Activated naive CD8-positive, alpha-beta T cell (primary cell): Measurements from ENCODE around the gene FAM227A.

Experiments
- H3K27ac Mint-ChIP-seq: one replicate; pipeline ENCODE4 v1.8.0; 2021; ENCODE audit warnings: mixed read lengths
- H3K27me3 Mint-ChIP-seq: one replicate; pipeline ENCODE4 v1.8.0; 2021; ENCODE audit warnings: mixed read lengths
- H3K36me3 Mint-ChIP-seq: one replicate; pipeline ENCODE4 v1.8.0; 2021; ENCODE audit warnings: mixed read lengths
- H3K4me1 Mint-ChIP-seq: one replicate; pipeline ENCODE4 v1.8.0; 2021; ENCODE audit warnings: low read depth, mixed read lengths
- H3K4me3 Mint-ChIP-seq: one replicate; pipeline ENCODE4 v1.8.0; 2021; ENCODE audit warnings: mild to moderate bottlenecking, mixed read lengths
- H3K9me3 Mint-ChIP-seq: one replicate; pipeline ENCODE4 v1.8.0; 2021; ENCODE audit warnings: low read depth, mixed read lengths

FAM227A gene

DNA sequence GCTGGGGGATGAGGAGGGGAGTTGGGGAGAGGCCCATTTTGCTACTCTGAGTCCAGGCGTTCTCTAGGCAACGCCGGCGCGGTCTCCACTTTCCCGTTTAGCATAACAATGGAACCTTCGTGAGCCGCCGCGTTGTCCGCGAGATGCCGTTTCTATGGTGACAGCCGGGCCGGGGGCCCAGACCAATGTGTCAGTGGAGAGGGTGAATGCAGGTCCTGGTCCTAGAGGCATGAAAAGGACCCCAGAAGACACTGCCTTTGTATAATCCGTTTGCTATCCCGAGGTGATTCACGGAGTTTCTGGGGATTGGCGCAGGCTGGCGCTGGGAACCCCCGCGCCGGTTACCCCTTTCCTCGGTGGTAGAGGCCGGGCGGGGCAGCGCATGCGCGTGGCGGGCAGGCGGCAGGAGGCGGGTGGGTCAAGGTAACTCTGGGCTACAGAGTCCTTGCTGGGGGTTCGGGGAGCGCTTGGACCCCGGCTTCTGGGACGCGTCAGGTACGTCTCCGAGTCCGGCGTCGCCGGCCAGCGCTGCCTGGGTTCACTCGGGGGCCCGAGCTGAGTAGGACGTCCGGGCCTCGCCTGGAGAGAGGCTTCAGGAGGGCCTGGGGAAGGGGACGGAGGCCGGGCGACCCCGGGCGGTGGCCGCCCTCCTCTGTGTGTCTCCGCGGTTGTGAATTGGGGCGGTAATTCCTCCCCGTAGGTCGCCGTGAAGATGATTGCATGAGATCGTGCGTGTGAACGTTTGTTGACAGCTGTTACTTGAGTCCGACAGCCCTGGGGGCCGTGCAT lies at the start of gene FAM227A, which contains the start of gene CBY1:
Gene FAM227A, minus strand, starts transcription at position 137 of the 789 bp plus-strand sequence. CDS start 6,224 bp downstream, outside the sequence.
Gene CBY1, plus strand, starts transcription at position 383 of the 789 bp plus-strand sequence. CDS start 11,417 bp downstream, outside the sequence.
- Mint-ChIP-seq H3K27me3 (no peaks in the 10 kb centered on the region), H3K27ac (peak within 1 kb of the TSS; percentile 98), H3K4me1 (peaks cover 15% of the 10 kb centered on the region), H3K9me3 (no peaks in the 10 kb centered on the region), H3K4me3 (peak within 1 kb of the TSS; percentile 94), H3K36me3 (no peaks in the 10 kb centered on the region)

DNA sequence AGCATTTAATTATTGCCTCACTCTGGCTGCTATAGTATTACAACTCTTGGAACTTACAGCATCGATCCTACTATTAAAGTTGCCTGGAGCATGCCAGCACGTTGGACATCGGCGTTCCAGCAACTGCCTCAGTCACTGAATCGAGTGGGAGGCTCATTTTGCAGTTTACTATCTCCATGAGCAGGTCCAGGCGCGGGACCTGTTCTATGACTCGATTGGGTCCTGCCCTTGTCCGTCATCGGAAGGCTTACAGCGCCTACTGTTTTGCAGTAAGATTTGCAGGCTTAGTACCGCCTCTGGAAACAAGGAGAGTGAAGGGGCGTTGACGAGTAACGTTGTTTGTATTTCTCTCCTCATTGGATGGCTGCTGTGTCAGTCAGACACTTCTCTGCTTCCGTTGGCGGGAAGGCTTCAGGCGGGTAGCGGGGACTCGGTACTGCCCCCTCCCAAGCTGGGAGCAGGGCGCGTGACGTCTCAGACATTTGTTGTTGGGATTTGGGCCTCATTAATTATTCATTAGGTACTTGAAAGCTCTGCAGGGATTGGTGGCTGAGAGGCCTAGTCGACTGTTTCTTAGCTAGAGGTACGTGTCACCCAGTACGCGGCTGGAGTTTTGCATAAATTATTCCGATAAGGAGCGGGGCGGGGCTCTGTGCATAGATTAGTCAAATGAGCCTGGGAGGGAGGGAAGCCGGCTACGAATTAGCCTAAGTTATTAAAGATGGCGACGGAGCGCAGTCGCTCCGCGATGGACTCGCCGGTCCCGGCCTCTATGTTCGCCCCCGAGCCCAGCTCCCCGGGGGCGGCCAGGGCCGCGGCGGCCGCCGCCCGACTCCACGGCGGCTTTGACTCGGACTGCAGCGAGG lies 49.3 kb upstream of the FAM227A start, which contains the start of gene GTPBP1:
Gene GTPBP1, plus strand, starts transcription at position 710 of the 866 bp plus-strand sequence. Its CDS starts 12 bp downstream, at position 722.
- Mint-ChIP-seq H3K4me3 (peak within 1 kb of the TSS; percentile 94), H3K27ac (peak within 1 kb of the TSS; percentile 95), H3K9me3 (no peaks in the 10 kb centered on the region), H3K36me3 (peaks cover 2% of the 10 kb centered on the region), H3K27me3 (no peaks in the 10 kb centered on the region), H3K4me1 (peaks cover 57% of the 10 kb centered on the region)

DNA sequence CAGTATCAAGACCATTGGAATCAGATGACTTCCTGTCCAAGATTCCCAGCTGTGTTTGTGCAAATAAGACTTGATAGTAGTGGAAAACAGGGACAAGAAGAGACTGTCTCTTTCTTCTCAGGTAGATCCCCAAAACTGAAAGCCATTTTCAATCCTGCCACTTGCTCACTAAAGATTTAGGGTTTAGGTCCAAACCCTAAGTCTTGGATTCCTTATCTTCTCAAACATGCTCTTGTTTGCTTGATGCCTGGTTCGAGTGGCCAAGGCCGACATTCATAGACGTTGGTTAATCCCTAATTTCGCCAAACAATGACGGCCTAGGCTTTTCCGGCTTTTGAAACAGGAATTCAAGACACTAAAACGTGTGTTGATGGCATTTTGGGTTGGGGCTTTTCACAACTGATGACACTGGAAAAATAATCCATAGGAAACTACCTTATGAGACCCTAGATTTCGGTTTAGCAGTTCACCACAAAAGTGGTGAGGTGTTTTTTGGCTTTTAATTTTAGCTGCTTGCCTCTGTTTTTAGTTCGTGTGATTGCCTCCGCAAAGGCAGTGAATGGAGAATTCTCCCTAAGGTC lies 48.6 kb upstream of the FAM227A start:
- Mint-ChIP-seq H3K9me3 (no peaks in the 10 kb centered on the region), H3K27me3 (no peaks in the 10 kb centered on the region), H3K4me1 (peaks cover 54% of the 10 kb centered on the region), H3K4me3 (peak overlapping the region; percentile 84), H3K27ac (peak overlapping the region; percentile 95), H3K36me3 (peaks cover 2% of the 10 kb centered on the region)

DNA sequence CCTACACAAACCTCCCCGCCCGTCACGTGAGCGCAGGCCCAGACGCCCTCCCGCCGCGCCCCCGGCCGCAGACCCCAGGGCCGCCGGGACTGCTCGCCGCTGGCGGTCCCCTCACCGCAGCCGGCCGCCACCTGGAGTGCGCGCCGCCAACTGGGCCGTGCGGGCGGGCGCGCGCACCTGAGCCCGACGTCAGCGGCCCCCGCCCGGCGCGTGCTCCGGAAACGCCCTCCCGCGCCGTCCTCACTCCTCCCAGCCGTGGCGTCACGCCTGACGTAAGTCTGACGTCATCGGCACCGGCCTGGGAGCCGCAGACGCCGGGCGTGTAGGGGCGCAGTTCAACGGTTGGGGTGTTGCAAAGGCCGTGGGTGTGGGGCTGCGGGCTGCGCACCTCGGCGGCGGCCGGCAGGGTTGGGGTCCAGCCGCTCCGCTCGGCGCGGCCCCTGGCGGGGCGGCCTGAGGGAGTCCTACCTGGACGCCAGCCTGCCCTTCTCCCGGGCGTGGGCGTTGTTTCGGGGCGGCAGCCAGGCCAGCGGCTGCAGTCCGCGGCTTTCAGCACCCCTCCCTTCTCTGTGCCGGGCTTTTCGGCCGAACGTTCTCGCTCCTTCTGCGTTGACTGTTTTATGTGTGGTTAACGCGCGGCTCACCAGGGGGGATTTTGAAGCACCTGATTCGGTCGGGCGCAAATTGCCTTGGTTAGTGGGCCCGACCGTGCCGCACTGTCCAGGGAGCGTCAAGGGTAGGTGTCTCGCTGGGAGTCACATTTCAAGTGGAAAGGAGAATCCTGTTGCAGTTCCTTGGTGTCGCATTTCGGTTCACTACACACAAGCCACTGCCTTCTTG lies 44.8 kb upstream of the FAM227A start, which contains the start of gene JOSD1:
Gene JOSD1, minus strand, starts transcription at position 155 of the 840 bp plus-strand sequence. CDS start 956 bp downstream, outside the sequence.
- peaks cover 61% of the 10 kb centered on the region for H3K4me1 Mint-ChIP-seq

DNA sequence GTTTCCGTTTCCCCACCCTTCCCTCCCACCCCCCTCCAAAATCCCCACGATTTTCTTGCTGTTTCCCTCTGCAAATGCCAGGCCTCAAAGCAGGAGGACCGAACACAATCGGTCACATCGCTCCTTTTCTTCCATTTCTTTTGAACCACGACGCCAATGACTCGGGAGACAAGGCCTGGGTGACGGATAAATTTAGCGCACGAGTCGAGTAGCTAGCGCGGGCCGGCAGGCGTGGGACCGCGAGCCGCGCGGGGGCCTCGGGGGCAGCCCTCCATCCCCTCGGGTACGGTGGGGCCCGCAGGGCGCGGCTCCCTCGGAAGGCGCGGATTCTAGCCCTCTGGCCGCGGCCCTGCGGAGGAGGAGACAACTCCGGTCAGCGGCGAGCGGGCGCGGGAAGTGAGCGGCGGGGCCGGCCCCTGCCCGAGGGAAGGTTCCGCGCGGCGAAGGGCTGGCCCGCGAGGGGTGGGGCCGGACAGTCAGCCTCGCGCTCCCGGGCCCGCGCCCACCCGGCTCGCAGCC lies 44.1 kb upstream of the FAM227A start:
- Mint-ChIP-seq H3K36me3 (peaks cover 7% of the 10 kb centered on the region), H3K9me3 (no peaks in the 10 kb centered on the region), H3K27ac (peak overlapping the region; percentile 93), H3K27me3 (no peaks in the 10 kb centered on the region), H3K4me3 (peak overlapping the region; percentile 94), H3K4me1 (peaks cover 61% of the 10 kb centered on the region)

More for the DNA sequence above, 44.8 kb upstream of the FAM227A start, which contains the start of gene JOSD1:
- Mint-ChIP-seq H3K36me3 (peaks cover 7% of the 10 kb centered on the region), H3K27me3 (no peaks in the 10 kb centered on the region), H3K9me3 (no peaks in the 10 kb centered on the region), H3K27ac (peak within 1 kb of the TSS; percentile 98), H3K4me3 (peak within 1 kb of the TSS; percentile 94)

DNA sequence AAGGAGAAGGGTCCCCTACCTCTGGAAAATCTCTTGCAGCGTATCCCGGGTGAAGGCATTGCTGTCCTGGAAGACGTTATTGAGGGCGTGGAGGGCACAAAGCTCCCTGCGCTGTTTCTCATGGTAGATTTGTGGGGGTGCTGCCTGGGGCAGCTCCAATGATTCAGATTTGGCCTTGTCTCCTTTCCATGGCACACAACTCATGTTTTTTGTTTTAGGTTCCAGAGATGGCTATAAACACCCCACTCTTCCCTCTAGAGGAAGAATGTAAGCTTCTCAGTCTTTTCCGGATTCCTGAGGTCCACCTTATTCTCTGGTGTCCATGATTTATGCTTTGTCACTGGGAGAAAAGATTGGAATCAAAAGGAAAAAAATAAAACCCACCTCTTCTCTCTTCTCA lies 43.6 kb upstream of the FAM227A start:
- Mint-ChIP-seq H3K4me3 (peak overlapping the region; percentile 94), H3K27me3 (no peaks in the 10 kb centered on the region), H3K9me3 (no peaks in the 10 kb centered on the region), H3K27ac (peak overlapping the region; percentile 93), H3K36me3 (peaks cover 9% of the 10 kb centered on the region), H3K4me1 (peaks cover 61% of the 10 kb centered on the region)

DNA sequence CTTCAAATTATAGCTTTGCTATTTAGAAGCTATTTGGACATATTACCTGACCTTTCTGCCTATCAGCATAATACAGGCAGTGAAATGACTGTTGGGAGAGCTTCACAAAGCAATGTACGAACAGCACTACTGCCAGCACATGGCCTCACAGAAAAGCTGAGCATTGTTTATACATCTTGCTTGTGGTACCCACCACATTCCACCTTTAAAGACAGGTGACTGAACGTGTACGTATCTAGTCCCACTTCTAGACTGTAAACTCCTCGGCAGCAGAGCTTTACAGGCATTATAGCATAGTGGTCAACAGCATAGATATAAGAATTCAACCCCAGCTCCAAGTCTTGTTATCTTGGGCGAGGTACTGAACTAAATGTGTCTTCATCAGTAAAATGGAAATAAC lies 43.0 kb upstream of the FAM227A start:
- peak overlapping the region; percentile 94 for H3K4me3 Mint-ChIP-seq
- no peaks in the 10 kb centered on the region for H3K27me3 Mint-ChIP-seq
- peaks cover 10% of the 10 kb centered on the region for H3K36me3 Mint-ChIP-seq
- H3K9me3 Mint-ChIP-seq, result no peaks in the 10 kb centered on the region
- H3K27ac Mint-ChIP-seq, result peak overlapping the region; percentile 93
- H3K4me1 Mint-ChIP-seq, result peaks cover 60% of the 10 kb centered on the region

DNA sequence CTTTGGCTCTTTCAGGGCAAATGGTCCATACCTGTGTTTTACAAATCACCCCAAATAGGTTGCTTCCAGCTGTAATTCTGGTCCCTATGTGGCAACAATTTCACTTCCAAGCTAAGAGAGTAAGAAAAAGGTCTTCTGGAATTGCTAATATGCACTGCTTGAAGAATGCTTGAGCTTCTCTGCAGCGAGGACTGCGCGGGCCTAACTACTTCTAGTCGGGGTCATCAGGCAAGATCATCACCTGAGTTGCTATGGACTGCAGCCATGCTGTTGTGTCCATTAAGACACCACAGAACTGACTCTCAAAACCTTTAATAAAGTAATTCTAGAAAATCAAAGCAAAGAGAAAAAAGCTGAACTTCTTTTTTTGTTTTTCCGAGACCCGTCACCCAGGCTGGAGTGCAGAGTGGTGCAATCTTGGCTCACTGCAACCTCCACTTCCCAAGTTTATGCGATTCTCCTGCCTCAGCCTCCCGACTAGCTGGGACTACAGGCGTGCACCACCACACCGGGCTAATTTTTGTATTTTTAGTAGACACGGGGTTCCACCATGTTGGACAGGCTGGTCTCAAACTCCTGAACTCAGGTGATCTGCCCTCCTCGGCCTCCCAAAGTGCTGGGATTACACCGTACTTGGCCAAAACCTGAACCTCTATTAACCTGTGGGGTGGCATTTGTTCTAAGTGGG lies 42.4 kb upstream of the FAM227A start:
- Mint-ChIP-seq H3K36me3 (peaks cover 10% of the 10 kb centered on the region), H3K4me1 (peaks cover 58% of the 10 kb centered on the region)

DNA sequence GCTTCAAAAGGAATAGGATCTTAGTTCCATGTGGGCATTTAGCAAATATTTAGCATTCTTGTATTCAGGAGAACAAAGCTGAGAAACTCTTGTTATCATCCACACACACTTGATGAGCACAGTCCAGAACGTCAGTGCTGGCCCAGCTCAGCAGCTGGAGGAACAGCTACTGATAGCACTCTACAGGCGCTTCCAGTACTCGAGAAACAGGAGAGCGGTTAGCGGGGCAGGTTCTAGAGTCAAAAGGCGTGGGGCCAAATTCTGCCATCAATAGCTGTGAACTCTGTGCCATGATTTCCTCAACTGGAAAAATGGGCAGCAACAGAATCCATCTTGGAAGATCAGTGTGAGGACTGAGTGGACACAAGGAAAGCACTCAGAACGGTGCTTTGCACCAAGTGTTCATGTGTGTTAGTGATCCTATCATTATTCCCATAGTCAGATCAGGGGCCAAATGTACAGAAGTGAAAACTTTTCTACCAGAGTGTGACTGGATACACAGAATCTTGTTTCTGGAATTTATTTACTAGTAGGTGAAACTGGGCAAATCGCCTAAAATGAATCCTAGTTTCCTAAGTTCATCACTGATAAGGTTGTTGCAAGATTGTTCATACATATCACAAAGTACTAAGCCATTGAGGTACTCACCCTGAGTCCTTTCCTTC lies 41.4 kb upstream of the FAM227A start:
- H3K4me1 Mint-ChIP-seq, result peaks cover 61% of the 10 kb centered on the region

More for the DNA sequence above, 42.4 kb upstream of the FAM227A start:
- no peaks in the 10 kb centered on the region for H3K9me3 Mint-ChIP-seq
- no peaks in the 10 kb centered on the region for H3K27me3 Mint-ChIP-seq
- H3K27ac Mint-ChIP-seq, result peak overlapping the region; percentile 93
- peak overlapping the region; percentile 94 for H3K4me3 Mint-ChIP-seq

DNA sequence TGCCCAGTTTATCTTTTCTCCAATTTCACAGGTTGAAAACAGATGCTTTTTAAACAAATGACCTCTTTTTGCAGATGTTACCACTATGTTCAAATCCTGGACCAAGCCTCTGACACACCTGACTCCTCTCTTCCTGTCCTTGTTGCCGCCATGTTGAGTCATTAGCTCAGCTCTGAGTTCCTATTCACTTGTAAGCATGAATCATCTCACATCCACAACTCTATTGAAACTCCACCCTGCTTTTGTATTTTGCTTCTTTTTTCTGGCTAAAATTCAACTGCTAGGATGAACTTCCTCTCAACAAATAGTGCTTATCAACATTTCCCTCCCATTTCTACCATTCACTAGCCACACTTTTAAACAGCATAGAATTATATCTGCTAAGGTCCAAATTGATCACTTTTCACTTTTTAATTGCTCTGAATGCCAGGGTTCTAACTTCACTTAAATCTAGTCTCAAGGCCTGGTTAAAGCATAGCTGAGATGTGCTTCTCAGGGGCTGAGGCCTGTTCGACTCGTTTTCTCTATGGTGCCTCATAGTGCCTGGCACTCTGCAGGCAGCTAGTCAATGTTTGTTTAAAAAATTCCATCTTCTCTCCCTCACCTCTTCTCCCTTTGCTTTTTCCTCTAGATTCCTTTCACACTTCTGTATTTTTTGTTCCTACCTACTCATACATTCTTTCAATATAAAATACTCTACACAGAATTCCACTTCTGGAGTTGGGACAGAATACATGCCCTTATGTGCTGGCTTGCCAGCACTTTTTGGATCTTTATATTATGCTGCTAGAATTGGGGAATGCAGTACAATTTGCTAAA lies 40.6 kb upstream of the FAM227A start:
- Mint-ChIP-seq H3K4me3 (peak overlapping the region; percentile 94), H3K36me3 (peaks cover 12% of the 10 kb centered on the region), H3K27ac (peak overlapping the region; percentile 90), H3K27me3 (no peaks in the 10 kb centered on the region), H3K9me3 (no peaks in the 10 kb centered on the region), H3K4me1 (peaks cover 61% of the 10 kb centered on the region)

More for the DNA sequence above, 41.4 kb upstream of the FAM227A start:
- H3K9me3 Mint-ChIP-seq, result no peaks in the 10 kb centered on the region
- peaks cover 12% of the 10 kb centered on the region for H3K36me3 Mint-ChIP-seq
- peak overlapping the region; percentile 94 for H3K4me3 Mint-ChIP-seq
- H3K27me3 Mint-ChIP-seq, result no peaks in the 10 kb centered on the region
- H3K27ac Mint-ChIP-seq, result peak overlapping the region; percentile 90

DNA sequence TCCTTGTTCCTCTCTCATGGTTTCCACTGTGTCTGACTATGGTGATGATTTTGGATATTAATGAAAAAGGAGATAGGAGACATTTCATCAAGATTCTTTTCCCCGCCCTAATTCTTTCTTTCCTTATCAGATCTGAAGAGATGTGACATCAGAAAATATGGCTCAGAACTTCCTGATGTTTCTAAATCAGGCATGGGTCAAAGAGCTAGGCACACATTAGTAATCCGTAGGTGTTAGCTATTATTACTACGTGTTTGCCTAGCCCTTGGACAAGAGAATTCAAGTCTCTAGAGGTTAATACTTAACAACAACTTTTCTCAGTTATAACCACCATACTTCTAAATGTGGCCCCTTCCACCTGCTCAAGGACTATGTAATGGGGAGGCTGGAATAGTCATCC lies 38.7 kb upstream of the FAM227A start:
- peak overlapping the region; percentile 7 for H3K27ac Mint-ChIP-seq
- H3K36me3 Mint-ChIP-seq, result peaks cover 12% of the 10 kb centered on the region

DNA sequence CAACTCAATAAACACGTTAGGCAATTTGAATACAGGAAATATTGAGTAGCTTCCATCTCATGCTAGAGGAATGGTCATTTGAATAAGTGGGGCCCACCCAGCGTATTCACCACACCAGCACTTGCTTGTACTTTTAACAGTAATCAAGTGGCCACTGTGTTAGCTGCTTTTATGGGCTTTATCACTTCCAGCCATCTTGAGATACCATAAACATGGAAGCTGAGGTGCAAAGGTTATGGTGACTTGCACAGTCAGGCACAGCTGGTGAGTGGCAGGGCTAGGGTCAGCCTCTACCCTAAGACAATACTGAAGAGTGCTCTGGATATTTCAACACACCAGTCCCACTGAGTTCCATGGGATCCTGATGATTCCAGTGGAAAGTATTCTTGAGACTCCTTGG lies 37.9 kb upstream of the FAM227A start:
- no peak overlapping the region for H3K27ac Mint-ChIP-seq
- no peaks in the 10 kb centered on the region for H3K27me3 Mint-ChIP-seq
- no peak overlapping the region for H3K4me3 Mint-ChIP-seq
- H3K9me3 Mint-ChIP-seq, result no peaks in the 10 kb centered on the region
- peaks cover 47% of the 10 kb centered on the region for H3K4me1 Mint-ChIP-seq
- H3K36me3 Mint-ChIP-seq, result peaks cover 12% of the 10 kb centered on the region

More for the DNA sequence above, 38.7 kb upstream of the FAM227A start:
- Mint-ChIP-seq H3K4me1 (peaks cover 56% of the 10 kb centered on the region), H3K27me3 (no peaks in the 10 kb centered on the region), H3K9me3 (no peaks in the 10 kb centered on the region), H3K4me3 (peak overlapping the region; percentile 35)
